ENCODE measurements around the gene PIK3CD.

Gene PIK3CD

GRCh38 chr1:9689971-9690381 lies 38.4 kb downstream of the PIK3CD start:
- H3K4me1 Mint-ChIP-seq, result peaks cover 65% of the 10 kb centered on the region
- no peaks in the 10 kb centered on the region for H3K9me3 Mint-ChIP-seq
- H3K36me3 Mint-ChIP-seq (ENCODE audit: insufficient read depth), result peaks cover 36% of the 10 kb centered on the region
- no peaks in the 10 kb centered on the region for H3K27me3 Mint-ChIP-seq
- H3K4me3 Mint-ChIP-seq, result peak overlapping the region; percentile 92
- peak overlapping the region; percentile 92 for H3K27ac Mint-ChIP-seq (ENCODE audit: low read depth)
- DNase-seq (ENCODE audit: low spot score in 2 of 2) (no peak), ATAC-seq (replicated peaks; ENCODE audit: extremely low read depth, poor library complexity, severe bottlenecking) (no peak)

GRCh38 chr1:9690440-9691107 lies 39.0 kb downstream of the PIK3CD start:
- Mint-ChIP-seq H3K27ac (ENCODE audit: low read depth) (peak overlapping the region; percentile 92), H3K4me3 (peak overlapping the region; percentile 92), H3K9me3 (no peaks in the 10 kb centered on the region), H3K4me1 (peaks cover 68% of the 10 kb centered on the region), H3K27me3 (no peaks in the 10 kb centered on the region), H3K36me3 (ENCODE audit: insufficient read depth) (peaks cover 40% of the 10 kb centered on the region)
- ATAC-seq (replicated peaks; ENCODE audit: extremely low read depth, poor library complexity, severe bottlenecking), result no peak
- DNase-seq (ENCODE audit: low spot score in 2 of 2), result no peak

GRCh38 chr1:9691108-9691445 lies 39.5 kb downstream of the PIK3CD start:
- Mint-ChIP-seq H3K4me1 (peaks cover 63% of the 10 kb centered on the region), H3K36me3 (ENCODE audit: insufficient read depth) (peaks cover 37% of the 10 kb centered on the region), H3K4me3 (peak overlapping the region; percentile 92), H3K27me3 (no peaks in the 10 kb centered on the region), H3K27ac (ENCODE audit: low read depth) (peak overlapping the region; percentile 92), H3K9me3 (no peaks in the 10 kb centered on the region)
- DNase-seq (ENCODE audit: low spot score in 2 of 2) (no peak), ATAC-seq (replicated peaks; ENCODE audit: extremely low read depth, poor library complexity, severe bottlenecking) (no peak)

- H3K4me1 Mint-ChIP-seq, result peaks cover 62% of the 10 kb centered on the region
- no peak for ATAC-seq (replicated peaks; ENCODE audit: extremely low read depth, poor library complexity, severe bottlenecking)
- peak overlapping the region; percentile 92 for H3K4me3 Mint-ChIP-seq
- no peaks in the 10 kb centered on the region for H3K9me3 Mint-ChIP-seq
- H3K27ac Mint-ChIP-seq (ENCODE audit: low read depth), result no peak overlapping the region
- H3K27me3 Mint-ChIP-seq, result no peaks in the 10 kb centered on the region
- DNase-seq (ENCODE audit: low spot score in 2 of 2), result no peak
- H3K36me3 Mint-ChIP-seq (ENCODE audit: insufficient read depth), result peaks cover 40% of the 10 kb centered on the region
Observed at GRCh38 chr1:9691691-9692090, 40.2 kb downstream of the PIK3CD start.

GRCh38 chr1:9696793-9697192 lies 45.3 kb downstream of the PIK3CD start:
- Mint-ChIP-seq H3K27me3 (no peaks in the 10 kb centered on the region), H3K4me3 (no peak overlapping the region), H3K9me3 (no peaks in the 10 kb centered on the region), H3K36me3 (ENCODE audit: insufficient read depth) (peaks cover 49% of the 10 kb centered on the region), H3K4me1 (peaks cover 55% of the 10 kb centered on the region), H3K27ac (ENCODE audit: low read depth) (peak overlapping the region; percentile 85)
- no peak for ATAC-seq (replicated peaks; ENCODE audit: extremely low read depth, poor library complexity, severe bottlenecking)
- DNase-seq (ENCODE audit: low spot score in 2 of 2), result no peak

- DNase-seq (ENCODE audit: low spot score in 2 of 2), result no peak
- no peak overlapping the region for H3K4me3 Mint-ChIP-seq
Observed at GRCh38 chr1:9699361-9699760, 47.8 kb downstream of the PIK3CD start.

GRCh38 chr1:9700340-9700739 lies 48.8 kb downstream of the PIK3CD start:
- H3K4me3 Mint-ChIP-seq, result no peak overlapping the region
- H3K36me3 Mint-ChIP-seq (ENCODE audit: insufficient read depth), result peaks cover 31% of the 10 kb centered on the region
- H3K4me1 Mint-ChIP-seq, result peaks cover 61% of the 10 kb centered on the region
- H3K27ac Mint-ChIP-seq (ENCODE audit: low read depth), result peak overlapping the region; percentile 86
- H3K9me3 Mint-ChIP-seq, result no peaks in the 10 kb centered on the region
- DNase-seq (ENCODE audit: low spot score in 2 of 2) (no peak), ATAC-seq (replicated peaks; ENCODE audit: extremely low read depth, poor library complexity, severe bottlenecking) (no peak)
- no peaks in the 10 kb centered on the region for H3K27me3 Mint-ChIP-seq

More at GRCh38 chr1:9699361-9699760, 47.8 kb downstream of the PIK3CD start:
- H3K36me3 Mint-ChIP-seq (ENCODE audit: insufficient read depth), result peaks cover 35% of the 10 kb centered on the region
- peaks cover 60% of the 10 kb centered on the region for H3K4me1 Mint-ChIP-seq
- no peaks in the 10 kb centered on the region for H3K9me3 Mint-ChIP-seq
- H3K27ac Mint-ChIP-seq (ENCODE audit: low read depth), result peak overlapping the region; percentile 86
- no peaks in the 10 kb centered on the region for H3K27me3 Mint-ChIP-seq
- no peak for ATAC-seq (replicated peaks; ENCODE audit: extremely low read depth, poor library complexity, severe bottlenecking)

- H3K4me1 Mint-ChIP-seq, result peaks cover 60% of the 10 kb centered on the region
- no peak for ATAC-seq (replicated peaks; ENCODE audit: extremely low read depth, poor library complexity, severe bottlenecking)
Observed at GRCh38 chr1:9701665-9702064, 50.1 kb downstream of the PIK3CD start.

GRCh38 chr1:9703165-9703509 lies 51.6 kb downstream of the PIK3CD start:
- Mint-ChIP-seq H3K4me3 (peak overlapping the region; percentile 73), H3K27me3 (no peaks in the 10 kb centered on the region), H3K27ac (ENCODE audit: low read depth) (peak overlapping the region; percentile 90), H3K9me3 (no peaks in the 10 kb centered on the region), H3K36me3 (ENCODE audit: insufficient read depth) (peaks cover 28% of the 10 kb centered on the region), H3K4me1 (peaks cover 59% of the 10 kb centered on the region)
- ATAC-seq (replicated peaks; ENCODE audit: extremely low read depth, poor library complexity, severe bottlenecking) (no peak), DNase-seq (ENCODE audit: low spot score in 2 of 2) (no peak)

More at GRCh38 chr1:9701665-9702064, 50.1 kb downstream of the PIK3CD start:
- Mint-ChIP-seq H3K36me3 (ENCODE audit: insufficient read depth) (peaks cover 28% of the 10 kb centered on the region), H3K4me3 (peak overlapping the region; percentile 13), H3K27ac (ENCODE audit: low read depth) (no peak overlapping the region), H3K27me3 (no peaks in the 10 kb centered on the region), H3K9me3 (no peaks in the 10 kb centered on the region)
- DNase-seq (ENCODE audit: low spot score in 2 of 2), result no peak

GRCh38 chr1:9703681-9704080 lies 52.1 kb downstream of the PIK3CD start:
- H3K27me3 Mint-ChIP-seq, result no peaks in the 10 kb centered on the region
- H3K4me3 Mint-ChIP-seq, result peak overlapping the region; percentile 73
- DNase-seq (ENCODE audit: low spot score in 2 of 2) (no peak), ATAC-seq (replicated peaks; ENCODE audit: extremely low read depth, poor library complexity, severe bottlenecking) (no peak)
- peaks cover 57% of the 10 kb centered on the region for H3K4me1 Mint-ChIP-seq
- H3K36me3 Mint-ChIP-seq (ENCODE audit: insufficient read depth), result peaks cover 24% of the 10 kb centered on the region
- peak overlapping the region; percentile 90 for H3K27ac Mint-ChIP-seq (ENCODE audit: low read depth)
- H3K9me3 Mint-ChIP-seq, result no peaks in the 10 kb centered on the region

GRCh38 chr1:9705337-9706093 lies 54.0 kb downstream of the PIK3CD start:
- no peaks in the 10 kb centered on the region for H3K9me3 Mint-ChIP-seq
- peaks cover 48% of the 10 kb centered on the region for H3K4me1 Mint-ChIP-seq
- DNase-seq (ENCODE audit: low spot score in 2 of 2) (no peak), ATAC-seq (replicated peaks; ENCODE audit: extremely low read depth, poor library complexity, severe bottlenecking) (no peak)
- no peaks in the 10 kb centered on the region for H3K27me3 Mint-ChIP-seq
- H3K36me3 Mint-ChIP-seq (ENCODE audit: insufficient read depth), result peaks cover 23% of the 10 kb centered on the region
- H3K4me3 Mint-ChIP-seq, result peak overlapping the region; percentile 73
- peak overlapping the region; percentile 90 for H3K27ac Mint-ChIP-seq (ENCODE audit: low read depth)

GRCh38 chr1:9706178-9706577 lies 54.6 kb downstream of the PIK3CD start:
- no peak for DNase-seq (ENCODE audit: low spot score in 2 of 2)
- Mint-ChIP-seq H3K36me3 (ENCODE audit: insufficient read depth) (peaks cover 24% of the 10 kb centered on the region), H3K27me3 (no peaks in the 10 kb centered on the region), H3K27ac (ENCODE audit: low read depth) (peak overlapping the region; percentile 65), H3K4me1 (peaks cover 43% of the 10 kb centered on the region), H3K9me3 (no peaks in the 10 kb centered on the region), H3K4me3 (no peak overlapping the region)
- no peak for ATAC-seq (replicated peaks; ENCODE audit: extremely low read depth, poor library complexity, severe bottlenecking)

- DNase-seq (ENCODE audit: low spot score in 2 of 2) (no peak), ATAC-seq (replicated peaks; ENCODE audit: extremely low read depth, poor library complexity, severe bottlenecking) (no peak)
- Mint-ChIP-seq H3K4me1 (peaks cover 33% of the 10 kb centered on the region), H3K27ac (ENCODE audit: low read depth) (peak overlapping the region; percentile 49), H3K9me3 (no peaks in the 10 kb centered on the region), H3K4me3 (no peak overlapping the region), H3K27me3 (no peaks in the 10 kb centered on the region), H3K36me3 (ENCODE audit: insufficient read depth) (peaks cover 47% of the 10 kb centered on the region)
Observed at GRCh38 chr1:9710037-9710436, 58.5 kb downstream of the PIK3CD start.
